HCT116 (cell line): Measurements from ENCODE around the gene GATA3. TPM values are rescaled to one million over a fixed set of nuclear protein-coding genes. Genes with fewer than 3 reads are reported as not detected.

Experiments
- ATAC-seq: fragments of 200-7000 bp; cut with Tn5 transposase; 2 replicates; pipeline ENCODE4 v1.9.1; 2020; ENCODE audit warnings: mild to moderate bottlenecking, moderate library complexity
- BruUV-seq: library from RNA; stranded (reverse); fragments of 400-500 nt; replicated peaks from 2 replicates; lab custom pipeline; 2021; lab: Mats Ljungman, UMichigan
- CTCF ChIA-PET: fragments of 300-600 bp; sonication (Branson Sonifier 250); formaldehyde crosslinking; loops from one replicate; lab custom pipeline; 2021; ENCODE audit warnings: antibody characterized with exemption; lab: Charles Lee
- POLR2A ChIA-PET: fragments of 300-600, 350-600 bp; sonication (Branson Sonifier 250); formaldehyde crosslinking; loops from one replicate; lab custom pipeline; 2021; ENCODE audit warnings: antibody characterized with exemption; lab: Charles Lee
- RAD21 ChIA-PET, 2 experiments: fragments of 300-600 bp; sonication (Branson Sonifier 250); formaldehyde crosslinking; loops; one replicate each; lab custom pipeline; 2023; ENCODE audit warnings: low total read pairs in 2 of 2; ENCODE audit not compliant: uncharacterized antibody in 2 of 2, unreplicated experiment in 2 of 2, low non-redundant PET in 1 of 2; lab: Charles Lee
- DNase-seq: peaks from one replicate; pipeline ENCODE4 v3.0.0-alpha.2; 2010; ENCODE audit warnings: low read depth, low spot score
- H2AFZ ChIP-seq: fragments of 200-600 bp; shearing (Covaris generic), sonication (generic); 2 replicates; pipeline ENCODE4 v1.6.1; 2017; ENCODE audit warnings: low read depth, mixed run types, mixed read lengths, antibody characterized with exemption, low read length; ENCODE audit not compliant: poor library complexity, severe bottlenecking
- H3K27ac ChIP-seq: 2 replicates; pipeline ENCODE4 v1.5.1; 2012; ENCODE audit warnings: low read depth, low read length
- H3K27me3 ChIP-seq: fragments of 200-600 bp; sonication (generic); 2 replicates; pipeline ENCODE4 v1.6.1; 2016; ENCODE audit warnings: mixed run types, low read length, mixed read lengths; ENCODE audit not compliant: insufficient read depth
- H3K36me3 ChIP-seq, 2 experiments: fragments of 200-500 bp in 1 of 2; fragments of 200-600 bp in 1 of 2; sonication (Bioruptor generic) in 1 of 2; sonication (generic) in 1 of 2; 2 replicates each; pipeline versions ENCODE4 v1.5.1 to v1.6.1; 2014 to 2016; ENCODE audit warnings: low read length in 2 of 2, inconsistent platforms in 1 of 2, mixed read lengths in 1 of 2, mixed run types in 1 of 2; ENCODE audit not compliant: insufficient read depth in 2 of 2, control insufficient read depth in 1 of 2
- H3K4me1 ChIP-seq, 2 experiments: fragments of 200-600 bp in 1 of 2; sonication (generic) in 1 of 2; 2 replicates each; pipeline versions ENCODE4 v1.5.1 to v1.6.1; 2012 to 2017; ENCODE audit warnings: low read length in 2 of 2, inconsistent platforms in 1 of 2, mild to moderate bottlenecking in 1 of 2, mixed read lengths in 1 of 2, mixed run types in 1 of 2, moderate library complexity in 1 of 2; ENCODE audit not compliant: insufficient read depth in 2 of 2, control insufficient read depth in 1 of 2
- H3K4me2 ChIP-seq: fragments of 200-600 bp; sonication (generic); 2 replicates; pipeline ENCODE4 v1.6.1; 2017; ENCODE audit warnings: mixed run types, low read length, mixed read lengths
- H3K4me3 ChIP-seq, 2 experiments: fragments of 200-600 bp in 1 of 2; sonication (generic) in 1 of 2; replicated peaks in 1 of 2; 2 replicates each; pipeline ENCODE4 v1.5.1; 2011 to 2016; ENCODE audit warnings: low read length in 2 of 2, control low read depth in 1 of 2, low read depth in 1 of 2, mild to moderate bottlenecking in 1 of 2, mixed read lengths in 1 of 2, mixed run types in 1 of 2
- H3K79me2 ChIP-seq: fragments of 200-600 bp; sonication (generic); 2 replicates; pipeline ENCODE4 v1.6.1; 2017; ENCODE audit warnings: mild to moderate bottlenecking, mixed run types, low read length, moderate library complexity, mixed read lengths; ENCODE audit not compliant: insufficient read depth
- H3K9ac ChIP-seq: fragments of 200-600 bp; sonication (generic); 2 replicates; pipeline ENCODE4 v1.6.1; 2016; ENCODE audit warnings: low read length, mixed read lengths
- H3K9me2 ChIP-seq: fragments of 200-600 bp; sonication (generic), shearing (Covaris generic); 2 replicates; pipeline ENCODE4 v1.6.1; 2017; ENCODE audit warnings: mixed run types, mild to moderate bottlenecking, moderate library complexity; ENCODE audit not compliant: insufficient read depth
- H3K9me3 ChIP-seq, 2 experiments: fragments of 200-500 bp in 1 of 2; fragments of 200-600 bp in 1 of 2; sonication (Bioruptor generic) in 1 of 2; sonication (generic) in 1 of 2; 2 replicates each; pipeline ENCODE4 v1.6.1; 2014 to 2017; ENCODE audit warnings: low read length in 2 of 2, mixed read lengths in 2 of 2, inconsistent platforms in 1 of 2, low read depth in 1 of 2, mild to moderate bottlenecking in 1 of 2, mixed run types in 1 of 2, moderate library complexity in 1 of 2; ENCODE audit not compliant: control insufficient read depth in 1 of 2, insufficient read depth in 1 of 2
- H4K20me1 ChIP-seq: fragments of 200-600 bp; sonication (generic), shearing (Covaris generic); 2 replicates; pipeline ENCODE4 v1.6.1; 2017; ENCODE audit warnings: mixed run types, mild to moderate bottlenecking, moderate library complexity; ENCODE audit not compliant: insufficient read depth
- CEBPB ChIP-seq: IDR thresholded peaks from 2 replicates; pipeline ENCODE4 v1.6.1; 2012; ENCODE audit warnings: low read depth
- EGR1 ChIP-seq: IDR thresholded peaks from 2 replicates; pipeline ENCODE4 v1.6.1; 2012; ENCODE audit warnings: low read depth
- EZH2 ChIP-seq: fragments of 200-600 bp; sonication (generic); IDR thresholded peaks from 2 replicates; pipeline ENCODE4 v1.6.1; 2017; ENCODE audit warnings: antibody characterized with exemption, mixed run types
- EZH2phosphoT487 ChIP-seq: fragments of 200-600 bp; IDR thresholded peaks from 2 replicates; pipeline ENCODE4 v1.6.1; 2018; ENCODE audit warnings: antibody characterized with exemption, borderline replicate concordance
- FOSL1 ChIP-seq: IDR thresholded peaks from 2 replicates; pipeline ENCODE4 v1.6.1; 2012; ENCODE audit warnings: low read depth
- POLR2AphosphoS5 ChIP-seq: IDR thresholded peaks from 2 replicates; pipeline ENCODE4 v1.6.1; 2011; ENCODE audit warnings: mild to moderate bottlenecking, low read depth, low read length, moderate library complexity
- SIN3A ChIP-seq: IDR thresholded peaks from 2 replicates; pipeline ENCODE4 v1.6.1; 2012; ENCODE audit warnings: low read depth
- SP1 ChIP-seq: IDR thresholded peaks from 2 replicates; pipeline ENCODE4 v1.6.1; 2012; ENCODE audit warnings: low read depth
- SRF ChIP-seq: IDR thresholded peaks from 2 replicates; pipeline ENCODE4 v1.6.1; 2012; ENCODE audit warnings: low read depth
- ZFX ChIP-seq: fragments of 450-650 bp; IDR thresholded peaks from 2 replicates; pipeline ENCODE4 v1.6.1; 2017
- intact Hi-C: fragments of 100-400 bp; cut with micrococcal nuclease; formaldehyde crosslinking; loops from 2 replicates; pipeline ENCODE4 v1.10.0; 2022
- total RNA-seq: library from RNA; stranded (reverse); gene quantifications from one replicate; pipeline ENCODE4 v1.2.1, GENCODE V29; 2021; ENCODE audit not compliant: unreplicated experiment
- TF ChIP-seq, protein P1 (sequence below): IDR thresholded peaks from 2 replicates; pipeline ENCODE4 v1.6.1; 2012
- TF ChIP-seq, protein P2 (sequence below): IDR thresholded peaks from 2 replicates; pipeline ENCODE4 v1.6.1; 2012
- TF ChIP-seq, protein P3 (sequence below): IDR thresholded peaks from 2 replicates; pipeline ENCODE4 v1.6.1; 2011; ENCODE audit warnings: mild to moderate bottlenecking, low read length, moderate library complexity; ENCODE audit not compliant: insufficient replicate concordance; ENCODE audit errors: extremely low read depth

GATA3 gene
- total RNA-seq, 1 experiment from 2014 or later = 2.7 TPM

DNA sequence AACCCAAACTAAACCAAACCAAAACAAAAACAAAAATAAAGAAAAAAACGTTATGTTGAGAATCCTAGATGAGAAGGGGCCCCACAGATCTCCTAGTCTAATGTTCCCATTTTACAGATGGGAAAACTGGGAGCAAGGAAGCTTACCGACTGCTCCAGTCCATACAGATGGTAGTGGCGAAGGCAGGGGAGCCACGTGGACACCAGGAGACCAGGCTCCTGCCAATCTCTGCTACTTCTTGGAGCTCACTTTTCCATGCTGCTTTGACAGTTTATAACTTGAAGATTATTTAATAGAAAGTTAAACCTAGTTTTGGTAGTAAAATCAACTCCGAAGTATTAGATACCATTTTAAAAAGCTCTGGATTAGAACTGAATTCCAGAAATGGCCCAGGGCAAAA lies 62.0 kb downstream of the GATA3 start:
- no peaks in the 10 kb centered on the region for H3K79me2 ChIP-seq
- no peak overlapping the region for H2AFZ ChIP-seq
- RAD21 ChIA-PET = no interaction called here
- intact Hi-C loops = no loop called here
- DNase-seq (no peak), ATAC-seq (no peak)
- H3K27ac ChIP-seq = no peak overlapping the region
- H3K36me3 ChIP-seq = no peaks in the 10 kb centered on the region
- no peak for TF ChIP-seq CEBPB
- TF ChIP-seq POLR2AphosphoS5 = no peak
- no peak for TF ChIP-seq SIN3A
- TF ChIP-seq, protein P1, sequence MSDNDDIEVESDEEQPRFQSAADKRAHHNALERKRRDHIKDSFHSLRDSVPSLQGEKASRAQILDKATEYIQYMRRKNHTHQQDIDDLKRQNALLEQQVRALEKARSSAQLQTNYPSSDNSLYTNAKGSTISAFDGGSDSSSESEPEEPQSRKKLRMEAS = no peak
- TF ChIP-seq SRF = no peak
- TF ChIP-seq, protein P2, sequence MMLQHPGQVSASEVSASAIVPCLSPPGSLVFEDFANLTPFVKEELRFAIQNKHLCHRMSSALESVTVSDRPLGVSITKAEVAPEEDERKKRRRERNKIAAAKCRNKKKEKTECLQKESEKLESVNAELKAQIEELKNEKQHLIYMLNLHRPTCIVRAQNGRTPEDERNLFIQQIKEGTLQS = no peak
- no peak for TF ChIP-seq FOSL1
- no peak for TF ChIP-seq ZFX
- no peak for TF ChIP-seq EGR1
- no peak for TF ChIP-seq EZH2phosphoT487
- TF ChIP-seq, protein P3, sequence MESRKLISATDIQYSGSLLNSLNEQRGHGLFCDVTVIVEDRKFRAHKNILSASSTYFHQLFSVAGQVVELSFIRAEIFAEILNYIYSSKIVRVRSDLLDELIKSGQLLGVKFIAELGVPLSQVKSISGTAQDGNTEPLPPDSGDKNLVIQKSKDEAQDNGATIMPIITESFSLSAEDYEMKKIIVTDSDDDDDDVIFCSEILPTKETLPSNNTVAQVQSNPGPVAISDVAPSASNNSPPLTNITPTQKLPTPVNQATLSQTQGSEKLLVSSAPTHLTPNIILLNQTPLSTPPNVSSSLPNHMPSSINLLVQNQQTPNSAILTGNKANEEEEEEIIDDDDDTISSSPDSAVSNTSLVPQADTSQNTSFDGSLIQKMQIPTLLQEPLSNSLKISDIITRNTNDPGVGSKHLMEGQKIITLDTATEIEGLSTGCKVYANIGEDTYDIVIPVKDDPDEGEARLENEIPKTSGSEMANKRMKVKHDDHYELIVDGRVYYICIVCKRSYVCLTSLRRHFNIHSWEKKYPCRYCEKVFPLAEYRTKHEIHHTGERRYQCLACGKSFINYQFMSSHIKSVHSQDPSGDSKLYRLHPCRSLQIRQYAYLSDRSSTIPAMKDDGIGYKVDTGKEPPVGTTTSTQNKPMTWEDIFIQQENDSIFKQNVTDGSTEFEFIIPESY = no peak
- no peak for TF ChIP-seq SP1
- TF ChIP-seq EZH2 = no peak
- CTCF ChIA-PET = no interaction called here
- H3K9me3 ChIP-seq = no peaks in the 10 kb centered on the region
- no peak overlapping the region for H3K4me3 ChIP-seq
- no peaks in the 10 kb centered on the region for H3K4me1 ChIP-seq
- no peaks in the 10 kb centered on the region for H3K9me2 ChIP-seq
- no peaks in the 10 kb centered on the region for H4K20me1 ChIP-seq
- no peaks in the 10 kb centered on the region for H3K27me3 ChIP-seq
- POLR2A ChIA-PET = no interaction called here
- no TSS peak for BruUV-seq
- no peak overlapping the region for H3K9ac ChIP-seq
- H3K4me2 ChIP-seq = no peak overlapping the region
